Hypothalamus (tissue), 51 donors: Measurements from ENCODE around the gene VSTM2L.

Experiments
- DNase-seq, 51 donors: peaks; one replicate each; lab custom pipeline; 2025; lab: John Stamatoyannopoulos, UW

Gene VSTM2L

GRCh38 chr20:37877832-37878772 is 24.8 kb upstream of the VSTM2L start:
- DNase-seq = no peak

DNA sequence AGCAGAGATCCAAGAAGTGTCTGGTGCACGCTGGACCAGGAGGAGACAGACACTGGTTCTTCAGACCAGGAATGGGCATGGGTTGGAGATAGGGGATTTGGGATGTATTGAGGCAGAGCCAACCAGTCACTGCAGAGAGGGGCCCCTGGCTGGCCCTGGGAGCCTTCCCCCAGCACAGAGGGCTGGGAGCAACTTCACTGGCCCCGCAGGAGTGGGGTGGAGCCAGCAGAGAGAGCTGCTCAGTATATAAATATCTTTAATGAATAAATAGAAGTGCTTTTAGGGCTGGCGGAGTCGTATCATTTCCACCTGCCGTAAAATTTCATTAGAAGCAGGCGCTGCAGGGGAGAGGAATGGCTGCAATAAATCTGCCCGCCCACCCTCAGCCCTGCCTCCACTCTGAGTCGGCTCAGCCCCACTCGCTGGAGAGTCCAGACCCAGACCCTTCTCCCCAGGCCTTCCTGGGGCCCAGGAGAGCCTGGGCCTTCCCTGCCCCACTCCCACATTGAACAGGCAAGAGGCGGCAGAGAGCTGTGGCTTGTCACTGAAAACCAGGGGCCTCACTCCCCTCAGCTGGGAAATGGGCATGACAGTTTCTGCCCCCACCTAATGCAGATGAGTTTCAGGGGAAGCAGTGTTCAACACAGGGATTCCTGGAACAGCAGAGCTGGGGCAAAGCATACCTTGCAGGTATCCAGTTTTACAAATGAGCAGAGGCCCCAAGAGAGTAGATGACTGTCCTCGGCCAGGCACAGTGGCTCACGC is 23.9 kb upstream of the VSTM2L start:
- no peak for DNase-seq

DNA sequence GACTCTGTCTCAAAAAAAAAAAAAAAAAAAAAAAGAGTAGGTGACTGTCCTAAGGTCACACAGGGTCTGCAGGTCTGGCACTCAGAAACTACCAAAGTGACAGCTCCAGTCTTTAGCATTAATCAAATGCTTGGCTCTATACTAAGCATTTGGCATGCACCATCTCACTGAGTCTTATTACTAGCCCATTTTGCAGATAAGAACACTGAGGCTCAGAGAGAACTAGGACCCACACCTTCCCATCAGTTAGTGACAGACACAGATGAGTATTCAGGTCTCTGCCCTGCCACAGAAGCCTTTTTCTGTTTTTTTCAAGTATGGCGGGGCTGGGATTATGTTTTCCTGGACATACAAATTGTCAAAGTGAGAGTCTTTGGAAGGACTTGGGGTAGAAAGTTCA is 23.1 kb upstream of the VSTM2L start:
- DNase-seq = no peak

GRCh38 chr20:37880726-37881591 is 22.0 kb upstream of the VSTM2L start:
- no peak for DNase-seq

DNA sequence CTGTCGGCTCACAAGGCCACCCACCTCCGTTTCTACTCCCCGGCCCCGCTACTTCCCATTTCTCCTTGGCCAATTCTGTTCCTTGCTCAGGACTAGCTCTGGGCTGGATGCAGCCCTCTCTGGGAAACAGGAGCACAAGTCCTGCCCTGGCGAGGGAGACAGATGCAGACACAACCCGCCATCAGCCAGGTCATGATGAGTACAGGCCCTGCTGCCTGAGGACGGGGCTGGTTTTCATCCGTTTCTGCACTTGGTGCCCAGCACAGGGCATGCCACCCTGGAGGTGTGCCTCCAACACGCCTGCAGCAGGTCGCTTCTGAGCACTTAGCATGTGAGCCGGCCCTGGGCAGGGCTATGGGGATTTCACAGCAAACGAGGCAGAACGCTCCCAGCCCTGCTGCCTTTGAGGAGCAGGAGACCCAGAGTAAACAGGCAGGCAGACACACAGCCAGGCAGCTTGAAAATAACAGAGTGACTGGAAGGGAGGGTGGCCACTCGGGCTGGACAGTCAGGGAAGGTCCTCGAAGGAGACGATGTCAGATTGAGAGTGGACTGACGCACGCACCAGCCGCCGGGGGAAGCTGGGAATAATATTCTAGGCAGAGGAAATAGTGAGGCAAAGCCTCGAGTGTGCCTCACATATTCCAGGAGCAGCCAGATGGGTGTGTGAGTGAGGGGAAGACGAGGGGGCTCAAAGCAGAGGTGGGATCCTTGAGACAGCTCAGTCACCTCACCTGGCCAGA is 21.2 kb upstream of the VSTM2L start:
- DNase-seq = no peak

GRCh38 chr20:37882961-37883712 is 19.8 kb upstream of the VSTM2L start:
- DNase-seq = no peak

DNA sequence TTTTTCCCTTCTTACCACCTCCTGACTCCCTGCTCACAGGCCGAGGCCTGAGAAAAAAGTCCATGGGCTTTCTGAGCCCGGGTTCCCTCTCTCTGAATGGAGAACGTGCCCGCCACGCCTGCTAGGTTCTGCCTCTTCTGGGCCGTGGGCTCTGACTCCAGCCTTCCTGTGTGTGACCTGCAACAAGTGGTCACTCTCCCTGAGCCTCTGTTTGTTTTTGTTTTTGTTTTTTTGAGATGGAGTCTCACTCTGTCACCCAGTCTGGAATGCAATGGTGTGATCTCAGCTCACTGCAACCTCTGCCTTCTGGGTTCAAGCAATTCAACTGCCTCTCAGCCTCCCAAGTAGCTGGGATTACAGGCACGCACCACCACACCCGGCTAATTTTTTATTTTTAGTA is 17.9 kb upstream of the VSTM2L start:
- no peak for DNase-seq

GRCh38 chr20:37885593-37886503 is 17.1 kb upstream of the VSTM2L start:
- DNase-seq = peak in 2 of 51 donors; percentile 17

DNA sequence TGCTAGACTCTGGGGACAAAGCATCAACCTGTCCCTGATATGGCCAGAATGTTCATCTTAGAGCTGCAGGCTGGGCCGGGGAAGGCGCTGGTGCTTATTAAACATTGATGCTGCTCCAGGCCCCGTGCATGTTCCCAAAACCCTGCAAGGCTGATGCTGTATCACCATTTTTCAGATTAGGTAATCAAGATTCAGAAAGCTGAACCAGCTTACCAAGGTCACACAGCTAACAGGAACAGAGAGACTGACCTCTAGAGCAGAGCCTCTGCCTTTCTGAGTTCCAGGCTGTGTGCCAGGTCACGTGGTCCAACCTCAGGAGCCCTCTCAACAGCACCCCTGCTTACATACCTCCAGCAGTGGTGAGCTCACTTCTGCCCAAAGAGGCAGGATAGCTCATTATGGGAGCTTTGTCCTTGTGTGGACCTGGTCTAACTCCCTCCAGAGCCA is 16.1 kb upstream of the VSTM2L start:
- no peak for DNase-seq

DNA sequence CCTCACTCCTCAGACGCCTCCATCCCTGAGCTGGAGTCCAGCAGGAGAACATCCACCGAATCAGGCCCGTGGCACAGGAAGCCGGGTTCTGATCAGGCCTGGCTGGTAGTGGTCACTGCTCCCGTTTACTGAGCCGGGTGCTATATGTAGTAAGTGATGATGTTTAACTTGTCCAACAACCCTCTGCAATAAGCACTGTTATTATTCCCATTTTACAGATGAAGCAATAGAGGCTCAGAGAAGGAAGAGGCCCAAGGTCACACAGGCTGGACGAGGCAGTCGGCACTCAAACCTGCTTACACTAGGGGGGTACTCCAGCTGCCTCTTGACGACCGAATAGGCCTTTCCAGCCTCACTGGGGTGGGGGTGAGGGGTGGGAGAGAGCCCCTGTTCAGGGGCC is 14.3 kb upstream of the VSTM2L start:
- no peak for DNase-seq

DNA sequence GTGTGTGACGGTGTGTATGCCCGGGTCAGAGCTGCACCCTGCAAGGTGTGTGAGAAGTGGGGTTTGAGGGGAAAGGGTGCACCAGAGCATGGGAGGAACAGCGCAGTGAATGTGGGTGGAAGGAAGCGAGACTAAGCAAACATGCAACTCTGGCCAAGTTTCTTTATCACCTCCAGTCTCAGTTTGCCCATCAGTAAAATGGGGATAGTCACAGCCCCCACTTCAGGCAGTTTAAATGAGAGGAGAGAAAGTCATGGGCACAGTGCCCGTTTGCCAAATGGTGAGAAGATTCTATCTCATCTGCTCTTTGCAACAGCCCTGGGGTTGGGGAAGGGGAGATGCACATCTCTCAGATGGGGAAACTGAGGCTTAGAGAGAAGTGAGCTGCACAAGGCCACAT is 12.8 kb upstream of the VSTM2L start:
- no peak for DNase-seq

GRCh38 chr20:37890643-37891042 is 12.3 kb upstream of the VSTM2L start:
- DNase-seq = no peak

- no peak for DNase-seq
Measured at GRCh38 chr20:37892001-37892400, 10.9 kb upstream of the VSTM2L start.

DNA sequence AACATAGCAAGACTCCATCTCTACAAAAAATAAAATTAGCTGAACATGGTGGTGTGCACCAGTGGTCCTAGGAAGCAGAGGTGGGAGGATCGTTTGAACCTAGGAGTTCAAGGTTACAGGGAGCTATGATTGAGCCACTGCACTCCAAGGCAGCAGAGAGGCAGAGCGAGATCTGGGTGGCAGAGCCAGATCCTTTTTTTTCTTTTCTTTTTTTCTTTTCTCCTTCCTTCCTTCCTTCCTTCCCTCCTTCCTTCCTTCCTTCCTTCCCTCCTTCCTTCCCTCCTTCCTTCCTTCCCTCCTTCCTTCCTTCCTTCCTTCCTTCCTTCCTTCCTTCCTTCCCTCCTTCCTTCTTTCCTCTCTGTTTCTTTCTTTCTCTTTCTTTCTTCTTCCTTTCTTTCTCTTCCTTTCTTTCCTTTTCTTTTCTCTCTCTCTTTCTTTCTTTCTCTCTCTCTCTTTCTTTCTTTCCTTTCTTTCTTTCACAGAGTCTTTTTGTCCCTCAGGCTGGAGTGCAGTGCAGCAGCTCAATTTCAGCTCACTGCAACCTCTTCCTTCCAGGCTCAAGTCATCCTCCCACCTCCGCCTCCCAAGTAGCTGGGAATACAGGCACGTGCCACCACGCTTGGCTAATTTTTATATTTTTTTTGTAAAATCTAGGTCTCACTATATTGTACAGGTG is 9.2 kb upstream of the VSTM2L start:
- no peak for DNase-seq

DNA sequence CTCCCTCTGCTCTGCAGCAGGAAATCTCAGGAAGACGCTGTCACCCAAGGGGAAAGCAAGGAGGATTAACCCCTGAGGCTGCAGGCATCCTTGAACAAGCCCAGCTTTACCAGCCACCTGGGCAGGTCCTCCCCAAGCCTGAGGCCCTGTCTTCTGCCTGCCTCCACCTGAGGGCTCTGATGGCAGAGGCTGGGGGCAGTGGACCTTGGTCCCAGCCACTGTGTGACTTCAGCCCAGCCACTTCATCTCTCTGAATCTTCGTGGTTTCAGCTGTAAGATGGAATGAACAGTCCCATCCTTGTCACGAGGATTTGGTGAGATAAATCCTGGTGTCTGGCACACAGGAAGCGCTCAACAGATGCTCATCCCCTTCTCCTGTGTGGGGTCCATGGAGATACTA is 8.5 kb upstream of the VSTM2L start:
- DNase-seq = no peak

DNA sequence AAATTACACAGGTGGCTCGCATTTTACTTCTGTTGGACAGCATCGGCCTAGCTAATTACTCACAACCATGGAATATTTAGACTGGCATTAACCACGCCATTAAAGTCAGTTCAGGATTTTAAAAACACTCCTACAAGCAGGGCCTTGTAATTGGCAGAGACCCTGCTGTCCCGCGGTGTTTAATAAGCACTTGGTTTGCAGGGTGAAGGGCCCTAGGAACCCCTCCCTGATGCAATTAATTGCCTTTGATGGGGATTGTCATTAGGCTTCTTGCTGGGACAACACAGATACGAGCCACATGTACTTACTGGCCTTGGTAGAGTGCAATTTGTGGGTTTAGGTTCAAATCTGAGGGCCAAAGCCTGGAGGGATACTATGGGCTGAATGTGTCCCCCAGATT is 7.8 kb upstream of the VSTM2L start:
- no peak for DNase-seq

DNA sequence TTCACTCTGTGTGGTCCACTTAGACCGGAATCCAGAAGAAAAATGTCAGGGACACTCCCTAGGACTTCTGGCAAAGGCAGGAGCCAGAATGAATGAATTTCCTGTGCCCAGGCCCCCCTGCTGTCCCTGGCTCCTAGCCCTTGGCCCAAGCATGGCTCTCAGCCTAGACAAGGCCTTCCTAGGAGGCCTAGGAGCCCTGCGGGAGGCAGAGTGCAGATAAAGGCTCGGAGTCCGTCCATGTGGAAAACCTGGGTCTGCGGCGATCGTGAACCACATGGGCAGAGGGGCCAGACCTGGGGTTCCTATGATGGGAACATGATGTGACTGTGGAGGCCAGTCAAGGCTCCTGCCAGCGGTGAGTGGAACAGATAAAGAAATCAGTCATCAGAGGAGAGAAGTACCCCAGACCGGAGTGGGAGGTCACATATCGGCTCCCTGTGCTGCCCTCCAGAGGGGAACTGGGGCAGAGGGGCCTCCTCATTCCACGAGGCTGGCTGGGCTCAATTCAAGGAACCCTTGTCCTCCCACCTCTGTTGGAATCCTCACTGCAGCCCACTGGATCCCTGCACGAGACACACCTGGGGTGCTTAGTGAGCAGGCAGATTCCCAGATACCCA is 5.9 kb upstream of the VSTM2L start:
- DNase-seq = peak in 7 of 51 donors; percentile 7 to 37 (median 21)
